ENCODE measurements around the gene CDKAL1.

DNA sequence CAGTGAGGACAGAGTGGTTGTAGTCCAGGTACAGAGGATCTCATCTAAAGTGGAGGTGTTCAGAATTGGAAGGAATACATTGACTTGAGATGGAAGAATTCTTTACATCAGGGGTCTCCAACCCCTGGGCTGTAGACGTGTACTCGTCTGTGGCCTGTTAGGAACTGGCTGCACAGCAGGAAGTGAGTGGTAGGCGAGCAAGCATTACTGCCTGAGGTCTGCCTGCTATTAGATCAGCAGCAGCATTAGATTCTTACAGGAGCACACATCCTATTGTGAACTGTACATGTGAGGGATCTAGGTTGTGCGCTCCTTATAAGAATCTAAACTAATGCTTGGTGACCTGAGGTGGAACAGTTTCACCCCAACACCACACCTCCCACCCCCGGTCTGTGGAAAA, 121.1 kb downstream of the CDKAL1 start:
- TF ChIP-seq, protein P1, sequence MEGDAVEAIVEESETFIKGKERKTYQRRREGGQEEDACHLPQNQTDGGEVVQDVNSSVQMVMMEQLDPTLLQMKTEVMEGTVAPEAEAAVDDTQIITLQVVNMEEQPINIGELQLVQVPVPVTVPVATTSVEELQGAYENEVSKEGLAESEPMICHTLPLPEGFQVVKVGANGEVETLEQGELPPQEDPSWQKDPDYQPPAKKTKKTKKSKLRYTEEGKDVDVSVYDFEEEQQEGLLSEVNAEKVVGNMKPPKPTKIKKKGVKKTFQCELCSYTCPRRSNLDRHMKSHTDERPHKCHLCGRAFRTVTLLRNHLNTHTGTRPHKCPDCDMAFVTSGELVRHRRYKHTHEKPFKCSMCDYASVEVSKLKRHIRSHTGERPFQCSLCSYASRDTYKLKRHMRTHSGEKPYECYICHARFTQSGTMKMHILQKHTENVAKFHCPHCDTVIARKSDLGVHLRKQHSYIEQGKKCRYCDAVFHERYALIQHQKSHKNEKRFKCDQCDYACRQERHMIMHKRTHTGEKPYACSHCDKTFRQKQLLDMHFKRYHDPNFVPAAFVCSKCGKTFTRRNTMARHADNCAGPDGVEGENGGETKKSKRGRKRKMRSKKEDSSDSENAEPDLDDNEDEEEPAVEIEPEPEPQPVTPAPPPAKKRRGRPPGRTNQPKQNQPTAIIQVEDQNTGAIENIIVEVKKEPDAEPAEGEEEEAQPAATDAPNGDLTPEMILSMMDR (IDR thresholded peaks at IDR 0.05; ENCODE audit: poor library complexity), result no peak
- TF ChIP-seq EZH2phosphoT487 (IDR thresholded peaks at IDR 0.05; ENCODE audit: low read depth, severe bottlenecking, unreplicated experiment), result no peak
- no peak for TF ChIP-seq EZH2 (IDR thresholded peaks at IDR 0.05; ENCODE audit: borderline replicate concordance)

Data from hepatocyte (in vitro differentiated cells).